HG03045 (cell line): Measurements from ENCODE around the gene GH1.
"Not testable (repeated sequence)": the region's sequence is repeated elsewhere in the genome, so short reads cannot be mapped to it uniquely, and the experiment has no call there.

ENCODE experiments used
- ATAC-seq: cut with Tn5 transposase; IDR thresholded peaks from one replicate; pipeline ENCODE4 v1.9.1; 2021; ENCODE audit warnings: mild to moderate bottlenecking, moderate library complexity; ENCODE audit not compliant: unreplicated experiment

Gene GH1

DNA sequence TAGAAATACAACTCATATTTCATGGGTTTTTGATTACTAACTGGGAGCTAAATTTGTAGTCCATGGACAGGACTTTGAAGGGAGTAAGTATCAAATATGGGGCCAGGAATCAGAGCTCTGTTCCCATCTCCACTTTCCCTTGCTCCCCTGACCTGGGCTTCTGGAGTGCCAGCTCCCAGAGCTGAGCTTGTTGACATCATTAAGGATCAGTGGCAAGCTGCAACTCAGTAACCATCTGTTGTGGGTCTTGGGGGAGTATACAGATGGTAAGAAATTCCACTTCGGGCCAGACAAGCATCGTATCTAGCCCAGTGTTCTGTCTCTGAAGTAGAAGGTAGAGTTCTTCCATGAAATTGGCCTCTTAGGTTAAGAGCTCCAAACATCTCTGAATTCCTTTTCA, 16.7 kb downstream of the GH1 start:
- not testable (repeated sequence) for ATAC-seq

- not testable (repeated sequence) for ATAC-seq
Measured at GRCh38 chr17:63898899-63899798, 19.5 kb downstream of the GH1 start.

GRCh38 chr17:63896524-63897354, 21.9 kb downstream of the GH1 start, which contains the start of gene CSH1:
Gene CSH1 (minus strand): TSS chr17:63896574. CDS start chr17:63896511, 63 bp downstream.
- not testable (repeated sequence) for ATAC-seq

GRCh38 chr17:63894821-63895220, 23.8 kb downstream of the GH1 start:
- not testable (repeated sequence) for ATAC-seq

- not testable (repeated sequence) for ATAC-seq
Measured at GRCh38 chr17:63894021-63894420, 24.6 kb downstream of the GH1 start.

DNA sequence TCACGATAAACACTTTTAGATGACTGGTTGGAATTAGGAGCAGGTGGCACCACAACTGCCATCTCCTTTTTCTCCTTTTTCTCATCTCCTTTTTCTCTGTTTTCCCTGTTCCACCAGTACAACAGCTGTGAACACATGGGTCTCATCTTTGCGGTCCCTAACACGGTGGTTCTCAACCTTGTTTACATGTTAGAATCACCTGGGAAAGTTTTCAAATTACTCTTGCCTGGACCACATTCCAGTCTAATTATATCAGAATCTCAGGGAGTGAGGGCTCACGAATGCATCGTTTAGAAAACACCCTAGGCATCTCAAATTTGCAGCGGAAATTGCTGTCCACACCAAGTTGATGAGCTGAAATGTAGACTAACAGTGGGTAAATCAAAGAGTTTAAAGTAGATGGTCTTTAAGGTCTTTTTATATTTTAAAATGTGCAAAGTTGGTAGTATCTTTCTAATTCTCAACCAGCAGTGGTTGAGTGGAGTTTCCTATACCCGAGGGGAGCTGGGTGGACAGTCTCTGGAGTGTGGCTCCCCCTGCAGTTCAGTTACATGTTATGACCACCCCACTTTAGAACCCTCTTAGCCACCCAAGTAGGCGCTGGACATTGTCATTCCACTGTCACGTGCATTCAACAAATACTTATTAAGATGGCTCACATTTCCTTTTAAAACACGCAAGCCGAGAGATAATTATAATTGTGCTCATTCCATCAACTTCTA, 26.2 kb downstream of the GH1 start:
- not testable (repeated sequence) for ATAC-seq

GRCh38 chr17:63889026-63889848, 29.4 kb downstream of the GH1 start:
- not testable (repeated sequence) for ATAC-seq

GRCh38 chr17:63885119-63885518, 33.5 kb downstream of the GH1 start:
- ATAC-seq, result not testable (repeated sequence)

GRCh38 chr17:63882626-63883126, 36.0 kb downstream of the GH1 start:
- not testable (repeated sequence) for ATAC-seq

GRCh38 chr17:63881935-63882601, 36.6 kb downstream of the GH1 start, which contains the start of gene GH2:
Gene GH2 (minus strand): TSS chr17:63881944. CDS start chr17:63881801, 143 bp downstream.
- ATAC-seq, result no peak

DNA sequence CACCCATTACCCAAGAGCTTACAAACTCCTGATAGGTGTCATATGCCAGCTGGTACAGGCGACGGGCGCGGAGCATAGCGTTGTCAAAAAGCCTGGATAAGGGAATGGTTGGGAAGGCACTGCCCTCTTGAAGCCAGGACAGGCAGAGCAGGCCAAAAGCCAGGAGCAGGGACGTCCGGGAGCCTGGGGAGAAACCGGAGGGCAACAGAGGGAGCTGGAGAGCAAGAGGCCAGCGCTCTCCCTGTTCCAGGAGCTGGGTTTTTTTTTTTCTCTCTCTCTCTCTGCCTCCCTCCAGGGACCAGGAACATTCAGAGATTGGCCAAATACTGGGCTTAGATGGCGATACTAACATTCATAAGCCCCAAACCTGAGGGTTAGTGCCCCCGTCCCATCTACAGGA, 37.3 kb downstream of the GH1 start:
- ATAC-seq, result not testable (repeated sequence)

GRCh38 chr17:63880706-63881105, 37.9 kb downstream of the GH1 start:
- no peak for ATAC-seq

GRCh38 chr17:63878413-63878812, 40.2 kb downstream of the GH1 start:
- ATAC-seq, result not testable (repeated sequence)

GRCh38 chr17:63874693-63875092, 43.9 kb downstream of the GH1 start:
- not testable (repeated sequence) for ATAC-seq

- ATAC-seq, result not testable (repeated sequence)
Measured at GRCh38 chr17:63874061-63874626, 44.5 kb downstream of the GH1 start.

GRCh38 chr17:63873577-63873976, 45.1 kb downstream of the GH1 start, which contains the start of gene CSH2:
Gene CSH2 (minus strand): TSS chr17:63873677. CDS start chr17:63873614, 63 bp downstream.
- not testable (repeated sequence) for ATAC-seq

DNA sequence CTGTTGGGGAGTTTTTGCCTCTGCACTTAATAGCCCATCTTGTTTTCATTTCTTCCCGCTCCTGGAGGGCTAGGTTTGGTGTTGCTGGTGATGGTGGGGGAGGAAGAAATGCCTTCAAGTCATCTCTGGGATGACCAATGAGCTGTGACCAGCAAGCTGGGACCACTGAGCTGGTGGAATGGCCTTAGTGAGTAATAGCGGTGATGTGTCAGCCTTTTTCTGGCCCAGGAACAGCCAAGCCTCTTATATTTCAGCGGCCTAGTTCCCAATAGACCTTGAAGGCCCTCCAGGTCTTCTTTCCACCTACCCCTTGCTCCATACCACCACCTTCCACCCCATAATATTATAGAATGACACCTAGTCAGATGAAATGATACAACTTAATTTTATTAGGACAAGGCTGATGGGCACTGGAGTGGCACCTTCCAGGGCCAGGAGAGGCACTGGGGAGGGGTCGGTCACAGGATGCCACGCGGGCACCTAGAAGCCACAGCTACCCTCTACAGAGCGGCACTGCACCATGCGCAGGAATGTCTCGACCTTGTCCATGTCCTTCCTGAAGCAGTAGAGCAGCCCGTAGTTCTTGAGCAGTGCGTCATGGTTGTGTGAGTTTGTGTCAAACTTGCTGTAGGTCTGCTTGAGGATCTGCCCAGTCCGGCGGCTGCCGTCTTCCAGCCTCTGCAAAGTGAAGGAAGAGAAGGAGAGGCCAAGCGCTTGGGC, 46.8 kb downstream of the GH1 start:
- ATAC-seq, result not testable (repeated sequence)

- not testable (repeated sequence) for ATAC-seq
Measured at GRCh38 chr17:63870292-63870665, 48.4 kb downstream of the GH1 start.
